GM19455 (cell line): ENCODE data around the gene RANBP6.
"Not testable (repeated sequence)": the region's sequence is repeated elsewhere in the genome, so short reads cannot be mapped to it uniquely, and the experiment has no call there.

ENCODE experiments used
- ATAC-seq: cut with Tn5 transposase; IDR thresholded peaks from one replicate; pipeline ENCODE4 v1.9.1; 2021; ENCODE audit not compliant: unreplicated experiment

The RANBP6 gene

GRCh38 chr9:6015278-6016157, at the start of gene RANBP6:
TSS of gene RANBP6 (minus strand) at chr9:6015624. CDS start at chr9:6015607, 17 bp downstream.
- peak; percentile 99 for ATAC-seq

- not testable (repeated sequence) for ATAC-seq
These were observed 47.7 kb upstream of the RANBP6 start for GRCh38 chr9:6063146-6063545.

- ATAC-seq = no peak
These were observed 40.2 kb upstream of the RANBP6 start for GRCh38 chr9:6055666-6056065.

- peak; percentile 53 for ATAC-seq
These were observed 39.8 kb upstream of the RANBP6 start for GRCh38 chr9:6055216-6055615.

- ATAC-seq = no peak
These were observed 39.1 kb upstream of the RANBP6 start for GRCh38 chr9:6054280-6055099.

GRCh38 chr9:6052293-6052919, 37.0 kb upstream of the RANBP6 start:
- ATAC-seq = no peak

GRCh38 chr9:6051511-6051950, 36.1 kb upstream of the RANBP6 start:
- ATAC-seq = peak; percentile 73

GRCh38 chr9:6049798-6050197, 34.4 kb upstream of the RANBP6 start:
- ATAC-seq = no peak

- no peak for ATAC-seq
These were observed 32.6 kb upstream of the RANBP6 start for GRCh38 chr9:6048039-6048438.

- no peak for ATAC-seq
These were observed 31.6 kb upstream of the RANBP6 start for GRCh38 chr9:6047020-6047419.

- no peak for ATAC-seq
These were observed 29.9 kb upstream of the RANBP6 start for GRCh38 chr9:6045364-6045763.

GRCh38 chr9:6040077-6040476, 24.7 kb upstream of the RANBP6 start:
- no peak for ATAC-seq

- no peak for ATAC-seq
These were observed 21.0 kb upstream of the RANBP6 start for GRCh38 chr9:6036391-6036790.

- no peak for ATAC-seq
These were observed 19.5 kb upstream of the RANBP6 start for GRCh38 chr9:6034954-6035353.

- no peak for ATAC-seq
These were observed 14.3 kb upstream of the RANBP6 start for GRCh38 chr9:6029604-6030274.

GRCh38 chr9:6024035-6024554, 8.7 kb upstream of the RANBP6 start:
- ATAC-seq = peak; percentile 90

GRCh38 chr9:6016975-6017374, 1.6 kb upstream of the RANBP6 start:
- not testable (repeated sequence) for ATAC-seq

GRCh38 chr9:6014670-6015270, 654 bp downstream of the RANBP6 start:
- no peak for ATAC-seq

GRCh38 chr9:6008169-6008979, 7.0 kb downstream of the RANBP6 start:
- ATAC-seq = peak; percentile 60
